ENCODE data around the gene SPON1. TPM values are rescaled to one million over a fixed set of nuclear protein-coding genes. Genes with fewer than 3 reads are reported as not detected.

SPON1 gene
- total RNA-seq, 1 experiment from 2014 or later, result 0.20 TPM

DNA sequence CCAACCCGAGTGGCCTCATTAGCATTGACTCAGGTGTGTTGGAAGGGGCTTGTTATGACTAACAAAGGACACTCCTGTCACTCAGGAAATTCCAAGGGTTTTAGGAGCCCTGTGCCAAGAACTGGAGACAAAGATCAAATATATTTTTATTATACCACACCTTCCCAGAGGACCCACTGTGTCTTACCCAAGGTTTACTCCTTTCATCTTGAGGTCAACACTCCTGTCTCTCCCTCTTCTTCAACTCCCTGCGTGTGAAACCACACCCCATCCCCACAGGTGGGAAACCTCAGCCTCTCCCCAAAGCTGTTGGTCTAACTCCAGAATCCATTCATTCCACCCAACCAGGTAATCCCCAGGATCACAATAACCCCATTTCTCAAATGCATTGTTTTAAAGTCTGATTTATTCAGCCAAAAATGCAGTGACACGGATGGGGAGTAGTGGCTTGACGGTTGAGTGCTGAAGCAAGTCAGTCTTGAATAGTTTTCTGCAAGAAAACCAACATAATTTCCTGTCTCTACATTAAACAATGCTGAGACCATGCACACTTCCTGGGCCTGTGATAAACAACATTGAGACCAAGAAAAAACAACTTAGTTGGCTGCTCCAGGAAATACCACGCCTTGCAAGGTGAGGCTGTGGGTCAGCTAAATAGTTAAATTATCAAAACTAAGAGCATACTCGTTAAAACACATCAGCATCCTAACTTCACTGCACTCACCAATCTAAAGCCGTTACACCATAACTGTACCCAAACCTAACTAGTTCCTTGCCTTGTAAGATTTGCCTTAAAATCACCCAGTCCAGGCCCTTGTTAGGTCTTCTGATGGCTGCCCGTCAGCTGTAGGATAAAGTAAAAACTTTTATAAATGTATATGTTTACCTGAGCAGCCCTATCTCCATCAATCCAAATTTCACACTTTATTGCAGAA is 38.5 kb upstream of the SPON1 start:
- H2AFZ ChIP-seq (ENCODE audit: low read length), result no peak overlapping the region

More for the DNA sequence above, 38.5 kb upstream of the SPON1 start:
- no peaks in the 10 kb centered on the region for H3K27me3 Mint-ChIP-seq (ENCODE audit: low read depth)
- H4K8ac ChIP-seq (replicated peaks; ENCODE audit: insufficient read length, low read depth, low read length), result no peak overlapping the region
- no peaks in the 10 kb centered on the region for H3K23me2 ChIP-seq (ENCODE audit: insufficient read length, low read depth, low read length, poor library complexity, severe bottlenecking)
- H3K27ac Mint-ChIP-seq, result peak overlapping the region in 1 of 3 experiments; percentile 37; a peak in 1 of 7 replicates
- H3K14ac ChIP-seq (ENCODE audit: insufficient read depth, low read length), result no peak overlapping the region
- H2BK5ac ChIP-seq (ENCODE audit: insufficient read length, low read length), result no peak overlapping the region
- no peaks in the 10 kb centered on the region for H3K9me3 ChIP-seq (ENCODE audit: control insufficient read depth, low read depth, low read length)
- H2BK12ac ChIP-seq (ENCODE audit: insufficient read length, low read depth, low read length), result no peak overlapping the region
- no peaks in the 10 kb centered on the region for H3K27me3 ChIP-seq (ENCODE audit: insufficient read depth, low read length)
- H4K20me1 ChIP-seq (ENCODE audit: control insufficient read depth, insufficient read depth, insufficient read length), result no peaks in the 10 kb centered on the region
- no peaks in the 10 kb centered on the region for H3K79me2 ChIP-seq (ENCODE audit: insufficient read depth, low read length)
- no peak overlapping the region for H2BK120ac ChIP-seq (ENCODE audit: low read depth, low read length, poor library complexity, severe bottlenecking)
- peaks cover 15% of the 10 kb centered on the region for H3K4me1 ChIP-seq (ENCODE audit: insufficient read depth, low read length)
- no peak overlapping the region for H3K4ac ChIP-seq (ENCODE audit: low read depth, low read length)
- H3K4me2 ChIP-seq (ENCODE audit: insufficient read depth, insufficient read length, low read length), result no peak overlapping the region
- H2BK15ac ChIP-seq (ENCODE audit: low read depth, low read length), result no peak overlapping the region
- H2AK5ac ChIP-seq (ENCODE audit: insufficient read length, low read length), result no peak overlapping the region
- H3K23ac ChIP-seq (ENCODE audit: insufficient read length, low read depth, low read length), result no peak overlapping the region
- H3K36me3 Mint-ChIP-seq (ENCODE audit: insufficient read depth in 1 of 3, low read depth in 3 of 3), result no peaks in the 10 kb centered on the region
- no peak for DNase-seq
- H3K56ac ChIP-seq (ENCODE audit: insufficient read length, low read depth, low read length), result no peak overlapping the region
- H4K91ac ChIP-seq (ENCODE audit: insufficient read length, low read depth, low read length), result no peak overlapping the region
- no peaks in the 10 kb centered on the region for H3K79me1 ChIP-seq (ENCODE audit: insufficient read depth, low read depth, low read length, poor library complexity, severe bottlenecking)
- H3K9ac ChIP-seq (ENCODE audit: extremely low read depth, insufficient read length, low read length), result no peak overlapping the region
- TF ChIP-seq, protein P1, sequence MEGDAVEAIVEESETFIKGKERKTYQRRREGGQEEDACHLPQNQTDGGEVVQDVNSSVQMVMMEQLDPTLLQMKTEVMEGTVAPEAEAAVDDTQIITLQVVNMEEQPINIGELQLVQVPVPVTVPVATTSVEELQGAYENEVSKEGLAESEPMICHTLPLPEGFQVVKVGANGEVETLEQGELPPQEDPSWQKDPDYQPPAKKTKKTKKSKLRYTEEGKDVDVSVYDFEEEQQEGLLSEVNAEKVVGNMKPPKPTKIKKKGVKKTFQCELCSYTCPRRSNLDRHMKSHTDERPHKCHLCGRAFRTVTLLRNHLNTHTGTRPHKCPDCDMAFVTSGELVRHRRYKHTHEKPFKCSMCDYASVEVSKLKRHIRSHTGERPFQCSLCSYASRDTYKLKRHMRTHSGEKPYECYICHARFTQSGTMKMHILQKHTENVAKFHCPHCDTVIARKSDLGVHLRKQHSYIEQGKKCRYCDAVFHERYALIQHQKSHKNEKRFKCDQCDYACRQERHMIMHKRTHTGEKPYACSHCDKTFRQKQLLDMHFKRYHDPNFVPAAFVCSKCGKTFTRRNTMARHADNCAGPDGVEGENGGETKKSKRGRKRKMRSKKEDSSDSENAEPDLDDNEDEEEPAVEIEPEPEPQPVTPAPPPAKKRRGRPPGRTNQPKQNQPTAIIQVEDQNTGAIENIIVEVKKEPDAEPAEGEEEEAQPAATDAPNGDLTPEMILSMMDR (conservative IDR thresholded peaks at IDR 0.05), result no peak
- no peak overlapping the region for H3K4me3 Mint-ChIP-seq
- peaks cover 30 to 31% of the 10 kb centered on the region in 2 experiments for H3K4me1 Mint-ChIP-seq
- H3T11ph ChIP-seq (ENCODE audit: low read length), result no peak overlapping the region
- no CpG with 5 or more reads among the region's 8 CpGs for WGBS (ENCODE audit: extremely low coverage, insufficient read length, low lambda C conversion rate)
- no peak overlapping the region for H3K27ac ChIP-seq (ENCODE audit: insufficient read length, low read depth, low read length)
- H3K9me3 Mint-ChIP-seq, result no peaks in the 10 kb centered on the region
- no peak overlapping the region for H2BK20ac ChIP-seq (ENCODE audit: low read depth, low read length, poor library complexity, severe bottlenecking)
- H3K18ac ChIP-seq (ENCODE audit: insufficient read length, low read depth, low read length), result no peak overlapping the region
- H4K5ac ChIP-seq (ENCODE audit: insufficient read length, low read depth, low read length), result no peak overlapping the region

Measured in H9 (cell line).